NCI-H146 treated with DMSO at 0.1 percent for 48 hours (cell line): Measurements from ENCODE around the gene PPP2R2C.

ENCODE experiments used
- DNase-seq: peaks from one replicate; lab custom pipeline; 2025; ENCODE audit not compliant: unreplicated experiment; lab: John Stamatoyannopoulos, UW

The PPP2R2C gene

GRCh38 chr4:6494431-6495295 is 22.2 kb upstream of the PPP2R2C start:
- DNase-seq, result no peak

GRCh38 chr4:6493658-6494304 is 21.4 kb upstream of the PPP2R2C start:
- no peak for DNase-seq

- no peak for DNase-seq
These were observed 20.6 kb upstream of the PPP2R2C start for GRCh38 chr4:6492861-6493657.

GRCh38 chr4:6492027-6492590 is 19.7 kb upstream of the PPP2R2C start:
- DNase-seq, result no peak

- DNase-seq, result no peak
These were observed 18.8 kb upstream of the PPP2R2C start for GRCh38 chr4:6491235-6491634.

GRCh38 chr4:6489927-6490326 is 17.5 kb upstream of the PPP2R2C start:
- DNase-seq, result no peak

GRCh38 chr4:6487466-6487865 is 15.1 kb upstream of the PPP2R2C start:
- DNase-seq, result no peak

- DNase-seq, result no peak
These were observed 8.2 kb upstream of the PPP2R2C start for GRCh38 chr4:6480534-6481088.

GRCh38 chr4:6478546-6479220 is 6.3 kb upstream of the PPP2R2C start:
- DNase-seq, result no peak

GRCh38 chr4:6476893-6477292 is 4.5 kb upstream of the PPP2R2C start:
- no peak for DNase-seq

- no peak for DNase-seq
These were observed 3.1 kb upstream of the PPP2R2C start for GRCh38 chr4:6475492-6476020.

- DNase-seq, result no peak
These were observed 2.5 kb upstream of the PPP2R2C start for GRCh38 chr4:6474705-6475457.

- DNase-seq, result no peak
These were observed 1.7 kb upstream of the PPP2R2C start for GRCh38 chr4:6474053-6474568.

GRCh38 chr4:6473264-6474052 is 1.0 kb upstream of the PPP2R2C start:
- DNase-seq, result no peak

GRCh38 chr4:6472008-6472386 is 417 bp downstream of the PPP2R2C start:
- no peak for DNase-seq

- no peak for DNase-seq
These were observed 957 bp downstream of the PPP2R2C start for GRCh38 chr4:6471307-6472007.

GRCh38 chr4:6470502-6471306 is 1.7 kb downstream of the PPP2R2C start:
- no peak for DNase-seq
